ENCODE data around the gene U2AF2. TPM values are rescaled to one million over a fixed set of nuclear protein-coding genes. Genes with fewer than 3 reads are reported as not detected.

The U2AF2 gene
- total RNA-seq, 1 donor from 2014 or later = 194 TPM

DNA sequence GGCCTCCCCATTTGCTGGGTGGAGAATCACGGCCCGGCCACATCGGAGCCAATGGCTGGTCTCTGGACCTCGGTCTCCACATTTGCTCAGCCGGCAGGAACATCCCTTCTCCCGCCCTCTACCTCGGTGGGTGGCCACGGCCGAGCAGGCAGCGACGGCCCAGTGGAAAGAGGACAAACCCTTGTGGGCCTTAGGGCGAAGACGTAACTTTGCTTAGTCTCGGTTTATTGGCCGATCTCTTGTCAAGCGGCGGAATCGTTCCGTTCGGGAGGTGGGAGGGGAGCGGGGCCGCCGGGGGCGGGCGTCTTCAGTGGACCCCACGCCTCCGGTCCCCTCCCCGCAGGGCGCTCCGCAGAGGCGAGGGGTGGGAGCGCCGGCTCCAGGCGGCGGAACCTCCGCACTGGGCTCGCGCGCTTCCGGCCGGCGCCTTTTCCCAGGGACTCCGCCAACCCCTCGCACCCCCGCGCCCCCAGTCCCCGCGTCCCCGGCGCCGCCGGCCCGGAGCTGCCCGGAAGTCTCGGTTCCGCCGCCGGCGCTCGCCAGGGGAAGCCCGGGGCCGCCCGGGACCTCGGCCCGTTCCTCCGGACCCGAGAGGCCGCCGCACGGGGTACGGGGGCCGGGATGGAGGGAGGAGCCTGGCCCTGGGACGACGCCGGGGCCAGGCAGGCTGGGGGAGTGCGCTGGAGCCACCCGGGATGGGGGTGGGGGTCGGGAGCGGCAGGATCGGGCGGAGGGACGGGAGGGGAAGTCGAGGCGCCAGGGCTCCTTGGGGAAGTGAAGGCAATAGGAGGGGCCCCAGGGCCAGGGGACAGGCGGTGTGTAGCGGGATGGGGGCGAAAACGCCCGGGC, 14.0 kb upstream of the U2AF2 start, which contains the start of gene ZNF580:
ZNF580 (plus strand) TSS at position 426 of the 849 bp plus-strand sequence. CDS start 1,507 bp downstream, outside the sequence.
- Histone ChIP-seq H3K9me3 (ENCODE audit: insufficient read depth, low read depth, low read length) (no peaks in the 10 kb centered on the region), H3K79me2 (ENCODE audit: insufficient read depth, low read length) (peaks cover 70% of the 10 kb centered on the region), H2AFZ (ENCODE audit: low read depth, low read length) (peak within 1 kb of the TSS; percentile 70), H3K36me3 (ENCODE audit: insufficient read depth, low read length) (peaks cover 9% of the 10 kb centered on the region), H4K20me1 (ENCODE audit: insufficient read depth, low read length) (peaks cover 27% of the 10 kb centered on the region), H3K4me1 (ENCODE audit: insufficient read depth, low read length) (peaks cover 40% of the 10 kb centered on the region), H3K27me3 (ENCODE audit: insufficient read depth, low read length) (no peaks in the 10 kb centered on the region), H3K27ac (ENCODE audit: low read depth, low read length) (peak within 1 kb of the TSS; percentile 71), H3K4me3 (ENCODE audit: insufficient read depth, low read depth, low read length) (peak within 1 kb of the TSS; percentile 76), H3K4me2 (ENCODE audit: low read length) (peak within 1 kb of the TSS; percentile 100), H3K9ac (ENCODE audit: low read length) (peak within 1 kb of the TSS; percentile 92)
- DNase-seq (ENCODE audit: low read depth) (peak; percentile 86), FAIRE-seq (no peak)
- TF ChIP-seq CTCF (IDR thresholded peaks at IDR 0.05; ENCODE audit: insufficient read depth, low read depth, low read length) (no peak), EZH2 (IDR thresholded peaks at IDR 0.05; ENCODE audit: insufficient read depth, low read length) (no peak)
- Mint-ChIP-seq H3K4me3 (ENCODE audit: unreplicated experiment) (peak within 1 kb of the TSS; percentile 89), H3K4me1 (ENCODE audit: low read depth, unreplicated experiment) (peaks cover 29% of the 10 kb centered on the region), H3K27ac (ENCODE audit: unreplicated experiment) (peak within 1 kb of the TSS; percentile 84), H3K27me3 (ENCODE audit: low read depth, unreplicated experiment) (no peaks in the 10 kb centered on the region), H3K36me3 (ENCODE audit: low read depth, unreplicated experiment) (peaks cover 7% of the 10 kb centered on the region), H3K9me3 (ENCODE audit: unreplicated experiment) (no peaks in the 10 kb centered on the region)

DNA sequence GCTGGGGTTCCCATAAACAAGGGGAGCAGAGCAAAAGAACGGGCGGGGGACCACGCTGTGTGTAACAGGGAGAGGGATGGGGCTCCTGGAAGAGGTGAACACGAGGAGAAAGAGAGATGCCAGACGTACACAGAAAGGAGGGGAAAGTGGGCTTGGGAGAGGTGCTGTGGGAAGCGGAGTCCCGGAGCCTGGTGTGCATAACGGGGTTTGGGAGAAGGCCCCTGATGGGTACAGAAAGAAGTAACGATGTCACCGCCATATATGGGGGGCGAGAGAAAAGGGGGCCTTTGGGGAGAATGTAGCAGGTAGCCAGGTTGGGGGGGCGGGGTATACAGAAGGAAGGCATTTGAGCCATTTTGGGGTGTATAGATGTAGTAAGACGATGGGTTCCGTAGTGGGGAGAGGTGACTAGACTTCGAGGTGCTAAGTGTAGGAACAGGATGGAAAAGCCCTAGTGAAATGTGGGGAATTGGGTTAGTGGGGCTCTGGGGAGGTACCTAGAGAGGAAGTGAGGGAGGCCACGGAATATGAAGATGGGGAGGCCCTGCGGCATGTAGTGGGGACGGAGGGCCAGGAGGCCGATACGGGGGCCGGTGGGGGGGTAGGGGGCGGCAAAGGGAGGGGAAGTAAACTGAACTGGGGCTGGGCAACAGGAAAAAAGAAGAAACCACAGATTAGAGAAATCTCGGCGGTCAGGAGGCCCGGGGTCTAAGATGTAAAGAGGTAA, 13.2 kb upstream of the U2AF2 start:
- FAIRE-seq = no peak
- no peaks in the 10 kb centered on the region for H3K9me3 Mint-ChIP-seq (ENCODE audit: unreplicated experiment)
- no peaks in the 10 kb centered on the region for H3K27me3 Mint-ChIP-seq (ENCODE audit: low read depth, unreplicated experiment)

More for the DNA sequence above, 13.2 kb upstream of the U2AF2 start:
- peak overlapping the region; percentile 72 for H3K27ac Mint-ChIP-seq (ENCODE audit: unreplicated experiment)
- Histone ChIP-seq H3K4me3 (ENCODE audit: insufficient read depth, low read depth, low read length) (peak overlapping the region; percentile 76), H2AFZ (ENCODE audit: low read depth, low read length) (no peak overlapping the region), H3K27ac (ENCODE audit: low read depth, low read length) (peak overlapping the region; percentile 71), H3K79me2 (ENCODE audit: insufficient read depth, low read length) (peaks cover 63% of the 10 kb centered on the region), H3K4me2 (ENCODE audit: low read length) (peak overlapping the region; percentile 100), H3K9me3 (ENCODE audit: insufficient read depth, low read depth, low read length) (no peaks in the 10 kb centered on the region), H4K20me1 (ENCODE audit: insufficient read depth, low read length) (peaks cover 21% of the 10 kb centered on the region), H3K9ac (ENCODE audit: low read length) (peak overlapping the region; percentile 92), H3K4me1 (ENCODE audit: insufficient read depth, low read length) (peaks cover 32% of the 10 kb centered on the region), H3K36me3 (ENCODE audit: insufficient read depth, low read length) (peaks cover 9% of the 10 kb centered on the region), H3K27me3 (ENCODE audit: insufficient read depth, low read length) (no peaks in the 10 kb centered on the region)
- H3K4me3 Mint-ChIP-seq (ENCODE audit: unreplicated experiment) = peak overlapping the region; percentile 89
- DNase-seq (ENCODE audit: low read depth) = peak; percentile 18
- no peak for TF ChIP-seq EZH2 (IDR thresholded peaks at IDR 0.05; ENCODE audit: insufficient read depth, low read length)
- no peak for TF ChIP-seq CTCF (IDR thresholded peaks at IDR 0.05; ENCODE audit: insufficient read depth, low read depth, low read length)
- peaks cover 7% of the 10 kb centered on the region for H3K36me3 Mint-ChIP-seq (ENCODE audit: low read depth, unreplicated experiment)
- peaks cover 22% of the 10 kb centered on the region for H3K4me1 Mint-ChIP-seq (ENCODE audit: low read depth, unreplicated experiment)

All from astrocyte (in vitro differentiated cells and primary cell).